HG02759 (cell line): ENCODE results near the gene IGF2BP1.
"Not testable (repeated sequence)": the region's sequence is repeated elsewhere in the genome, so short reads cannot be mapped to it uniquely, and the experiment has no call there.

Experiments used
- ATAC-seq: cut with Tn5 transposase; IDR thresholded peaks from one replicate; pipeline ENCODE4 v1.9.1; 2021; ENCODE audit warnings: mild to moderate bottlenecking, moderate library complexity; ENCODE audit not compliant: unreplicated experiment

IGF2BP1 gene

GRCh38 chr17:49089094-49089493 lies 91.9 kb downstream of the IGF2BP1 start:
- ATAC-seq, result no peak

GRCh38 chr17:49090878-49091594 lies 93.9 kb downstream of the IGF2BP1 start:
- ATAC-seq, result no peak

- no peak for ATAC-seq
These were observed 95.9 kb downstream of the IGF2BP1 start for GRCh38 chr17:49093131-49093530.

GRCh38 chr17:49100601-49101000 lies 103.4 kb downstream of the IGF2BP1 start:
- no peak for ATAC-seq

GRCh38 chr17:49101054-49101534 lies 103.9 kb downstream of the IGF2BP1 start:
- no peak for ATAC-seq

GRCh38 chr17:49103360-49103759 lies 106.2 kb downstream of the IGF2BP1 start:
- ATAC-seq, result not testable (repeated sequence)

GRCh38 chr17:49104511-49105074 lies 107.4 kb downstream of the IGF2BP1 start:
- no peak for ATAC-seq
